Umbilical cord (tissue), 2 donors: ENCODE data around the gene C3orf22. TPM values are rescaled to one million over a fixed set of nuclear protein-coding genes. Genes with fewer than 3 reads are reported as not detected.

Experiments
- DNase-seq: peaks from one replicate; pipeline ENCODE4 v3.0.0-alpha.2; 2015; ENCODE audit warnings: low spot score
- total RNA-seq: library from RNA; depleted of rRNA; stranded (reverse); fragments of >200 nt; gene quantifications from one replicate; pipeline ENCODE4 v1.2.3, GENCODE V29; 2014; ENCODE audit warnings: low replicate concordance; ENCODE audit not compliant: insufficient read depth

C3orf22 gene
- total RNA-seq, 1 donor from 2014 or later: 1.7 TPM

- DNase-seq: no peak
These were observed 1.9 kb downstream of the C3orf22 start for GRCh38 chr3:126556637-126557414.

GRCh38 chr3:126555795-126556636 is 2.7 kb downstream of the C3orf22 start:
- DNase-seq: no peak

- no peak for DNase-seq
These were observed 3.9 kb downstream of the C3orf22 start for GRCh38 chr3:126554560-126555525.

GRCh38 chr3:126553284-126554084 is 5.2 kb downstream of the C3orf22 start:
- DNase-seq: no peak

GRCh38 chr3:126552688-126553283 is 5.9 kb downstream of the C3orf22 start:
- DNase-seq: no peak

GRCh38 chr3:126551839-126552687 is 6.7 kb downstream of the C3orf22 start:
- no peak for DNase-seq

- DNase-seq: no peak
These were observed 7.5 kb downstream of the C3orf22 start for GRCh38 chr3:126551121-126551838.

GRCh38 chr3:126550488-126551051 is 8.2 kb downstream of the C3orf22 start:
- no peak for DNase-seq

GRCh38 chr3:126549861-126550487 is 8.8 kb downstream of the C3orf22 start:
- DNase-seq: no peak

- no peak for DNase-seq
These were observed 9.9 kb downstream of the C3orf22 start for GRCh38 chr3:126548556-126549466.

GRCh38 chr3:126547721-126548120 is 11.0 kb downstream of the C3orf22 start:
- no peak for DNase-seq

GRCh38 chr3:126546549-126547239 is 12.0 kb downstream of the C3orf22 start:
- no peak for DNase-seq

- DNase-seq: no peak
These were observed 12.7 kb downstream of the C3orf22 start for GRCh38 chr3:126546013-126546412.

- no peak for DNase-seq
These were observed 13.2 kb downstream of the C3orf22 start for GRCh38 chr3:126545544-126545943.

GRCh38 chr3:126544596-126545281 is 14.0 kb downstream of the C3orf22 start:
- DNase-seq: no peak
